DND-41 (cell line): ENCODE results near the gene ANKS1B.

Experiments
- ATAC-seq: fragments of 200-7000 bp; cut with Tn5 transposase; 3 replicates; pipeline ENCODE4 v1.9.1; 2021; ENCODE audit warnings: low read depth; ENCODE audit not compliant: insufficient read depth
- DNase-seq: peaks from one replicate; pipeline ENCODE4 v3.0.0-alpha.2; 2020
- H2AFZ ChIP-seq: 2 replicates; pipeline ENCODE4 v1.6.0; 2012; ENCODE audit warnings: low read depth, low read length
- H3K27ac ChIP-seq: 2 replicates; pipeline ENCODE4 v1.5.1; 2012; ENCODE audit warnings: low read length, inconsistent platforms
- H3K27me3 ChIP-seq: fragments of 200-600 bp; sonication (generic); 2 replicates; pipeline ENCODE4 v1.6.0; 2012; ENCODE audit warnings: low read length, mild to moderate bottlenecking, inconsistent platforms; ENCODE audit not compliant: insufficient read depth, poor library complexity
- H3K36me3 ChIP-seq: 2 replicates; pipeline ENCODE4 v1.5.1; 2012; ENCODE audit warnings: low read length, inconsistent platforms; ENCODE audit not compliant: insufficient read depth
- H3K4me1 ChIP-seq: 2 replicates; pipeline ENCODE4 v1.5.1; 2012; ENCODE audit warnings: mild to moderate bottlenecking, low read length; ENCODE audit not compliant: insufficient read depth
- H3K4me2 ChIP-seq: 2 replicates; pipeline ENCODE4 v1.6.0; 2012; ENCODE audit warnings: mild to moderate bottlenecking, moderate library complexity, low read length, inconsistent platforms; ENCODE audit not compliant: insufficient read depth
- H3K4me3 ChIP-seq, 2 experiments: fragments of 200-600 bp in 1 of 2; shearing (Covaris generic) in 1 of 2; 2 replicates each; pipeline ENCODE4 v1.5.1; 2012 to 2016; ENCODE audit warnings: inconsistent platforms in 2 of 2, low read length in 2 of 2, mild to moderate bottlenecking in 2 of 2, low read depth in 1 of 2, moderate library complexity in 1 of 2
- H3K79me2 ChIP-seq: 2 replicates; pipeline ENCODE4 v1.6.0; 2012; ENCODE audit warnings: low read length, inconsistent platforms; ENCODE audit not compliant: insufficient read depth
- H3K9ac ChIP-seq: 2 replicates; pipeline ENCODE4 v1.6.0; 2012; ENCODE audit warnings: low read depth, mild to moderate bottlenecking, inconsistent platforms, low read length, moderate library complexity
- H3K9me3 ChIP-seq: 2 replicates; pipeline ENCODE4 v1.5.1; 2012; ENCODE audit warnings: low read length, moderate library complexity, mild to moderate bottlenecking, inconsistent platforms; ENCODE audit not compliant: insufficient read depth, severe bottlenecking
- H4K20me1 ChIP-seq: 2 replicates; pipeline ENCODE4 v1.6.0; 2012; ENCODE audit warnings: low read length; ENCODE audit not compliant: insufficient read depth
- CTCF ChIP-seq: IDR thresholded peaks from 2 replicates; pipeline ENCODE4 v1.5.1; 2012; ENCODE audit warnings: borderline replicate concordance, low read length, moderate library complexity, mild to moderate bottlenecking; ENCODE audit not compliant: poor library complexity, severe bottlenecking; ENCODE audit errors: extremely low read depth
- EZH2 ChIP-seq: IDR thresholded peaks from 3 replicates; pipeline ENCODE4 v1.6.1; 2012; ENCODE audit warnings: borderline replicate concordance, low read depth, mild to moderate bottlenecking, moderate library complexity, low read length, inconsistent platforms; ENCODE audit not compliant: severe bottlenecking

ANKS1B gene

GRCh38 chr12:99119943-99120342 is 864.8 kb downstream of the ANKS1B start:
- Histone ChIP-seq H2AFZ (no peak overlapping the region), H3K36me3 (no peaks in the 10 kb centered on the region), H3K27ac (no peak overlapping the region), H3K4me2 (no peak overlapping the region), H3K9ac (no peak overlapping the region), H4K20me1 (no peaks in the 10 kb centered on the region), H3K27me3 (no peaks in the 10 kb centered on the region), H3K9me3 (no peaks in the 10 kb centered on the region), H3K4me1 (no peaks in the 10 kb centered on the region), H3K4me3 (no peak overlapping the region), H3K79me2 (no peaks in the 10 kb centered on the region)
- no peak for ATAC-seq
- no peak for DNase-seq
- TF ChIP-seq EZH2 (no peak), CTCF (no peak)

GRCh38 chr12:99119449-99119848 is 865.3 kb downstream of the ANKS1B start:
- ATAC-seq, result no peak
- no peaks in the 10 kb centered on the region for H3K4me1 ChIP-seq
- TF ChIP-seq CTCF, result no peak
- no peak for TF ChIP-seq EZH2

GRCh38 chr12:99111600-99111999 is 873.1 kb downstream of the ANKS1B start:
- H2AFZ ChIP-seq, result no peak overlapping the region
- no peak overlapping the region for H3K9ac ChIP-seq
- no peaks in the 10 kb centered on the region for H3K9me3 ChIP-seq
- no peak overlapping the region for H3K4me3 ChIP-seq
- no peaks in the 10 kb centered on the region for H3K36me3 ChIP-seq
- no peak overlapping the region for H3K27ac ChIP-seq
- H3K4me2 ChIP-seq, result no peak overlapping the region
- ATAC-seq (no peak), DNase-seq (no peak)
- no peaks in the 10 kb centered on the region for H3K79me2 ChIP-seq
- no peaks in the 10 kb centered on the region for H4K20me1 ChIP-seq
- no peak for TF ChIP-seq CTCF
- no peak for TF ChIP-seq EZH2
- no peaks in the 10 kb centered on the region for H3K27me3 ChIP-seq
- no peaks in the 10 kb centered on the region for H3K4me1 ChIP-seq

More at GRCh38 chr12:99119449-99119848, 865.3 kb downstream of the ANKS1B start:
- Histone ChIP-seq H3K27me3 (no peaks in the 10 kb centered on the region), H3K9me3 (no peaks in the 10 kb centered on the region), H3K4me2 (no peak overlapping the region), H3K79me2 (no peaks in the 10 kb centered on the region), H3K9ac (no peak overlapping the region), H3K27ac (no peak overlapping the region), H3K4me3 (no peak overlapping the region), H4K20me1 (no peaks in the 10 kb centered on the region), H3K36me3 (no peaks in the 10 kb centered on the region), H2AFZ (no peak overlapping the region)
- DNase-seq, result no peak

- Histone ChIP-seq H2AFZ (no peak overlapping the region), H3K9ac (no peak overlapping the region), H3K27ac (no peak overlapping the region), H3K36me3 (no peaks in the 10 kb centered on the region), H3K79me2 (no peaks in the 10 kb centered on the region), H3K27me3 (no peaks in the 10 kb centered on the region), H4K20me1 (no peaks in the 10 kb centered on the region), H3K4me1 (no peaks in the 10 kb centered on the region), H3K9me3 (no peaks in the 10 kb centered on the region), H3K4me2 (no peak overlapping the region), H3K4me3 (no peak overlapping the region)
- ATAC-seq (no peak), DNase-seq (no peak)
- TF ChIP-seq EZH2 (no peak), CTCF (no peak)
Observed at GRCh38 chr12:99110868-99111267, 873.9 kb downstream of the ANKS1B start.
